Stimulated activated CD8-positive, alpha-beta memory T cell treated with anti-CD3 and anti-CD28 coated beads, Interleukin-15, amount 100 ng/mL, for 48 hours (primary cell): ENCODE data around the gene TMEM190.
"Not testable (repeated sequence)": the region's sequence is repeated elsewhere in the genome, so short reads cannot be mapped to it uniquely, and the experiment has no call there.

Source experiments
- DNase-seq, 2 donors: peaks; one replicate each; pipeline ENCODE4 v3.0.0-alpha.2; 2020; ENCODE audit warnings: low read depth in 2 of 2

TMEM190 gene

GRCh38 chr19:55390461-55390880 is 13.8 kb downstream of the TMEM190 start:
- DNase-seq = no peak

- no peak for DNase-seq
These were observed 14.6 kb downstream of the TMEM190 start for GRCh38 chr19:55391191-55391670.

GRCh38 chr19:55391702-55392615 is 15.3 kb downstream of the TMEM190 start:
- no peak for DNase-seq

- DNase-seq = no peak
These were observed 16.5 kb downstream of the TMEM190 start for GRCh38 chr19:55392820-55393761.

- no peak for DNase-seq
These were observed 21.7 kb downstream of the TMEM190 start for GRCh38 chr19:55398200-55398925.

- DNase-seq = no peak
These were observed 23.9 kb downstream of the TMEM190 start for GRCh38 chr19:55400281-55401087.

- DNase-seq = not testable (repeated sequence)
These were observed 24.8 kb downstream of the TMEM190 start for GRCh38 chr19:55401390-55401789.

- no peak for DNase-seq
These were observed 25.9 kb downstream of the TMEM190 start for GRCh38 chr19:55402509-55402908.

- DNase-seq = no peak
These were observed 29.0 kb downstream of the TMEM190 start for GRCh38 chr19:55405638-55406037.

GRCh38 chr19:55406091-55406825 is 29.6 kb downstream of the TMEM190 start:
- DNase-seq = no peak

- DNase-seq = no peak
These were observed 30.4 kb downstream of the TMEM190 start for GRCh38 chr19:55406826-55407549.

- not testable (repeated sequence) for DNase-seq
These were observed 30.8 kb downstream of the TMEM190 start, which contains the start of gene UBE2S for GRCh38 chr19:55407550-55407799. TSS of gene UBE2S (minus strand) at chr19:55407788. CDS start at chr19:55407589, 199 bp downstream.

- DNase-seq = peak; percentile 96
These were observed 31.3 kb downstream of the TMEM190 start for GRCh38 chr19:55407800-55408532.

- no peak for DNase-seq
These were observed 31.9 kb downstream of the TMEM190 start for GRCh38 chr19:55408533-55408872.

GRCh38 chr19:55409179-55409578 is 32.6 kb downstream of the TMEM190 start:
- not testable (repeated sequence) for DNase-seq

GRCh38 chr19:55410168-55410567 is 33.5 kb downstream of the TMEM190 start:
- no peak for DNase-seq

- DNase-seq = no peak
These were observed 41.6 kb downstream of the TMEM190 start for GRCh38 chr19:55418185-55418584.

GRCh38 chr19:55419103-55419502 is 42.5 kb downstream of the TMEM190 start:
- no peak for DNase-seq
